ENCODE measurements around the gene TRIO.

DNA sequence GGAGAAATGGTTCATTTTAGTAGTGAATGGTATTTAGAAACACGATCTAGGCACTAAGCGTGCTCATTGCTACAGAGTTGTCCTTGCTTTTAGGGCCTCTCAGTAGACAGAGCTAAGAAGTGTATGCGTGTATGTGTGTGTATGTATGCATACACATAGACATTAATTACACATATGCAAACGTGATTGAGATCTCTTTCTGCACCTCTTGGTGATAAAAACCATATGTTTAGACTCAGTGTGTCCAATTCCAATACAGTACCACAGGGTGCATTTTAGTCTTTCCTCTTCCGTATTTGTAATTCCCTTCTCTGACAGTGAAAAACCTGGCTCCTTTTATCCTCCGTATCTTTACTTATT is 13.1 kb downstream of the TRIO start:
- TF ChIP-seq POLR2A (IDR thresholded peaks at IDR 0.05), result no peak
- TF ChIP-seq CTCF (IDR thresholded peaks at IDR 0.05), result no peak

Data from transverse colon (tissue), 3 donors.